Cardiac muscle cell (in vitro differentiated cells and primary cell): ENCODE data around the gene KCNH5. TPM values are rescaled to one million over a fixed set of nuclear protein-coding genes. Genes with fewer than 3 reads are reported as not detected.

ENCODE experiments used
- DNase-seq, 2 donors: peaks; one replicate each; pipeline versions ENCODE4 v3.0.0 to v3.0.0-alpha.2; 2010 to 2017; ENCODE audit warnings: low read depth in 1 of 2, low spot score in 1 of 2
- H3K27ac ChIP-seq: fragments of 200-600 bp; sonication (generic); 2 replicates; pipeline ENCODE4 v1.5.1; 2016
- H3K27me3 ChIP-seq: fragments of 200-600 bp; sonication (generic); 2 replicates; pipeline ENCODE4 v1.6.0; 2016; ENCODE audit warnings: control low read depth
- H3K36me3 ChIP-seq: fragments of 200-600 bp; sonication (generic); 2 replicates; pipeline ENCODE4 v1.5.1; 2016; ENCODE audit warnings: control low read depth
- H3K4me1 ChIP-seq: fragments of 200-600 bp; sonication (generic); 2 replicates; pipeline ENCODE4 v1.8.1; 2017; ENCODE audit warnings: low read depth, mild to moderate bottlenecking, mixed run types
- H3K4me3 ChIP-seq: fragments of 200-600 bp; sonication (generic); 2 replicates; pipeline ENCODE4 v1.5.1; 2016; ENCODE audit warnings: mild to moderate bottlenecking
- H3K9me3 ChIP-seq: fragments of 200-600 bp; sonication (generic); 2 replicates; pipeline ENCODE4 v1.5.1; 2017; ENCODE audit warnings: low read depth, mild to moderate bottlenecking, control low read depth
- CTCF ChIP-seq: IDR thresholded peaks from 2 replicates; pipeline ENCODE4 v1.5.1; 2012; ENCODE audit warnings: low read depth, mild to moderate bottlenecking, low read length
- polyA plus RNA-seq: library from polyadenylated mRNA; unstranded; fragments of >200 nt; fragmentation: Nextera tagmentation; extraction: Ambion mirVana; gene quantifications from 2 replicates; pipeline ENCODE4 v1.2.1, GENCODE V29; 2016
- total RNA-seq: library from RNA; depleted of rRNA; stranded (reverse); fragments of >200 nt; gene quantifications from 2 replicates; pipeline ENCODE4 v1.2.3, GENCODE V29; 2016

KCNH5 gene
- total and polyA plus RNA-seq, 2 experiments from 2014 or later: 0.06 TPM; not detected in 1

DNA sequence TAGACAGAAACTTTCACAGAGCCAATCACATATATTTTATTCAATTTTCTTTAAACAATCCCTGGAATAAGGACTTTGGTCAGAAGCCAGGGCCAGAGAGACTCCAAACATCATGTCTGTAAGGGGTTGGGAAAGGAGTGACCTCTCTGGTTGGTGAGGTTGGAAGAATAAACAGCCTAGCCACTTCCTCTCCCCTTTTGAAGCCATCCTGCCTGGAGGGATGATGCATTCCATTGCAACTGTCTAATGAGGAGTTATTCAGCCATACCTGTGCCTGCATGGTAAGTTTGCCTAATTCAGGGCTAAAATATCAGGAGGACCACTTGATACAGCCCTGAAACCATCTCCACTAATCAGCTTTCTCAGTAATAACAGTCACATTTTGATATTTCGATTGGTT, 299.8 kb downstream of the KCNH5 start:
- no peaks in the 10 kb centered on the region for H3K36me3 ChIP-seq
- H3K4me1 ChIP-seq: peaks cover 6% of the 10 kb centered on the region
- H3K4me3 ChIP-seq: no peak overlapping the region
- DNase-seq: no peak
- no peak overlapping the region for H3K27ac ChIP-seq
- no peaks in the 10 kb centered on the region for H3K9me3 ChIP-seq
- no peak for TF ChIP-seq CTCF
- H3K27me3 ChIP-seq: peaks cover 63% of the 10 kb centered on the region

GRCh38 chr14:62743560-62743959, 301.7 kb downstream of the KCNH5 start:
- Histone ChIP-seq H3K27ac (no peak overlapping the region), H3K36me3 (no peaks in the 10 kb centered on the region), H3K4me3 (no peak overlapping the region), H3K4me1 (no peaks in the 10 kb centered on the region), H3K9me3 (no peaks in the 10 kb centered on the region), H3K27me3 (peaks cover 58% of the 10 kb centered on the region)
- DNase-seq: no peak
- no peak for TF ChIP-seq CTCF

GRCh38 chr14:62743118-62743517, 302.1 kb downstream of the KCNH5 start:
- DNase-seq: no peak
- H3K4me1 ChIP-seq: no peaks in the 10 kb centered on the region
- H3K4me3 ChIP-seq: no peak overlapping the region
- TF ChIP-seq CTCF: no peak
- H3K27ac ChIP-seq: no peak overlapping the region
- no peaks in the 10 kb centered on the region for H3K9me3 ChIP-seq
- H3K27me3 ChIP-seq: peaks cover 54% of the 10 kb centered on the region
- no peaks in the 10 kb centered on the region for H3K36me3 ChIP-seq

DNA sequence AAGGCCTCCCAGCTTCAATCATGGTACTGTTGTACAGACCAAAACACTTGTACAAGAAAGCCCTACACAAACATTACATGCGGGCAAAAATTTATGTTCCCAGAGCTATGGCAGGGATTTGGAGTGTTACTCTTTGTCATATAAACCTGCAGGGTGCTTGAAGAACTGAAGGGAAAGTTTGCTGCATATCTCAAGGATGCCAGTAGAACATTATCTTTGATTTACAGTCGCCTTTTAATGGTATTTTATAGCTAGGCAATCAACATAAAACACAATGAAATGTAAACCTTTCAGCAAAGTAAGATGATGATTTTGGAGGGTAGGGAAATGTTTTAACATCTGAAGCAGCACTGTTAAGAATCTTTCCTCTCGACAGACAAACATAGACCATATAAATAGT, 305.6 kb downstream of the KCNH5 start:
- Histone ChIP-seq H3K4me3 (no peak overlapping the region), H3K36me3 (no peaks in the 10 kb centered on the region), H3K9me3 (no peaks in the 10 kb centered on the region), H3K27ac (no peak overlapping the region), H3K27me3 (peaks cover 22% of the 10 kb centered on the region), H3K4me1 (no peaks in the 10 kb centered on the region)
- DNase-seq: no peak
- no peak for TF ChIP-seq CTCF

GRCh38 chr14:62736048-62737043, 308.9 kb downstream of the KCNH5 start:
- DNase-seq: no peak
- TF ChIP-seq CTCF: no peak
- Histone ChIP-seq H3K4me1 (no peaks in the 10 kb centered on the region), H3K27me3 (no peaks in the 10 kb centered on the region), H3K27ac (no peak overlapping the region), H3K4me3 (no peak overlapping the region), H3K9me3 (no peaks in the 10 kb centered on the region), H3K36me3 (no peaks in the 10 kb centered on the region)
